Bronchial epithelial cell (primary cell): ENCODE data around the gene PTPN7. TPM values are rescaled to one million over a fixed set of nuclear protein-coding genes. Genes with fewer than 3 reads are reported as not detected.

Experiments
- DNase-seq: peaks from one replicate; pipeline ENCODE4 v3.0.0-alpha.2; 2010; ENCODE audit warnings: low read depth
- FAIRE-seq: peaks from 2 replicates; lab custom pipeline; 2011; peaks lifted over from hg19 to GRCh38; lab: Jason Lieb, UNC
- H3K27me3 ChIP-seq: 2 replicates; pipeline ENCODE4 v1.5.1; 2011; ENCODE audit warnings: low read length; ENCODE audit not compliant: control insufficient read depth, insufficient read depth
- H3K36me3 ChIP-seq: 2 replicates; pipeline ENCODE4 v1.5.1; 2011; ENCODE audit warnings: low read length; ENCODE audit not compliant: control insufficient read depth, insufficient read depth
- H3K4me3 ChIP-seq: 2 replicates; pipeline ENCODE4 v1.5.1; 2011; ENCODE audit warnings: mild to moderate bottlenecking, low read depth, low read length, control low read depth
- total RNA-seq: library from RNA; depleted of rRNA; stranded (reverse); fragments of >200 nt; gene quantifications from 2 replicates; pipeline ENCODE4 v1.2.1, GENCODE V29; 2014
- TF ChIP-seq, protein P1 (sequence below): IDR thresholded peaks from 2 replicates; pipeline ENCODE4 v1.5.1; 2011; ENCODE audit warnings: mild to moderate bottlenecking, moderate library complexity, low read length, control low read depth, inconsistent platforms; ENCODE audit not compliant: insufficient read depth, severe bottlenecking

Gene PTPN7
- total RNA-seq, 1 donor from 2014 or later: not detected

DNA sequence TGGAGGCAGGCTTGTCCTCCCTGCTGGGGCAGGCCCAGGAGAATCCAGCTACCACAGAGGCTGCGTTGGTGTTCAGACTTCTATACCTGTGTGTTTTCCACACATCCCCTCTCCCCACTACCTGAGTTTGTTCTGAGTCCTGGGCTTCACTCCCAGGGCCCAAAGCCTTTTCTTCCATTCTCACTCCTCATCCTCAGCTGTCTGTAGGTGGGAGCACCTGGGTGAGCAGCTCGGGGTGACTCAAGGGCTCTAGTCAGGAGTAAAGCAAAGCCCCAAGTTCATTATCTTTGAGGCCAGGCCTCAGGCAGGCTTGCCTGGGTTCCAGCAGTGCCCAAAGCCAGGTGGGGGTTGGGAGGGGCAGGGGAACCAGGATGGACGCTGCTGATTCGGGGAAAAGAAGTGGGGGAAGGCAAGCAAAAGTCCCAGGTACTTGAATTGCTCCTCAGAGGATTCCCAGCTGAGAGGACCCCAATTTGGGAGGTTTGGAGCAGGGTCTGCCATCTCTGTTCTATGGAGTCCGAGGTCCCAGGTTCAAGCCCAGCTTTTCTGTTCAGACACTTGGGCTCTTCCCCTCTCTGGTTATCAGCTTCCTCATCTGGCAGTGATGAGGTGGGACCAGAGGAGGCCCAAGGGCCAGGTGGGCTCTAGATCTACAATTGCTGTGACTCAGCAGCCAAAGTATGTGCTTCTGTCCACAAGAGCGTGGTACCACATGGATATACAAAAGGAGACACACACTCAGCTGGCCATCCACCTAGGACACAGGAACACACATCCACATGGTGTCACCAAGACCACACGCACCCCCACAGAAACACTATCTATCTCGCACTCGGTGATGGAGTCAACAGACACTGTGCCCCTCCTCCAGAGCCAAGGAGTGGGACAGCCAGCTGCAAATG is 5.8 kb upstream of the PTPN7 start:
- Histone ChIP-seq H3K36me3 (no peaks in the 10 kb centered on the region), H3K27me3 (peaks cover 5% of the 10 kb centered on the region), H3K4me3 (no peak overlapping the region)
- FAIRE-seq (no peak), DNase-seq (no peak)
- TF ChIP-seq, protein P1, sequence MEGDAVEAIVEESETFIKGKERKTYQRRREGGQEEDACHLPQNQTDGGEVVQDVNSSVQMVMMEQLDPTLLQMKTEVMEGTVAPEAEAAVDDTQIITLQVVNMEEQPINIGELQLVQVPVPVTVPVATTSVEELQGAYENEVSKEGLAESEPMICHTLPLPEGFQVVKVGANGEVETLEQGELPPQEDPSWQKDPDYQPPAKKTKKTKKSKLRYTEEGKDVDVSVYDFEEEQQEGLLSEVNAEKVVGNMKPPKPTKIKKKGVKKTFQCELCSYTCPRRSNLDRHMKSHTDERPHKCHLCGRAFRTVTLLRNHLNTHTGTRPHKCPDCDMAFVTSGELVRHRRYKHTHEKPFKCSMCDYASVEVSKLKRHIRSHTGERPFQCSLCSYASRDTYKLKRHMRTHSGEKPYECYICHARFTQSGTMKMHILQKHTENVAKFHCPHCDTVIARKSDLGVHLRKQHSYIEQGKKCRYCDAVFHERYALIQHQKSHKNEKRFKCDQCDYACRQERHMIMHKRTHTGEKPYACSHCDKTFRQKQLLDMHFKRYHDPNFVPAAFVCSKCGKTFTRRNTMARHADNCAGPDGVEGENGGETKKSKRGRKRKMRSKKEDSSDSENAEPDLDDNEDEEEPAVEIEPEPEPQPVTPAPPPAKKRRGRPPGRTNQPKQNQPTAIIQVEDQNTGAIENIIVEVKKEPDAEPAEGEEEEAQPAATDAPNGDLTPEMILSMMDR: no peak

DNA sequence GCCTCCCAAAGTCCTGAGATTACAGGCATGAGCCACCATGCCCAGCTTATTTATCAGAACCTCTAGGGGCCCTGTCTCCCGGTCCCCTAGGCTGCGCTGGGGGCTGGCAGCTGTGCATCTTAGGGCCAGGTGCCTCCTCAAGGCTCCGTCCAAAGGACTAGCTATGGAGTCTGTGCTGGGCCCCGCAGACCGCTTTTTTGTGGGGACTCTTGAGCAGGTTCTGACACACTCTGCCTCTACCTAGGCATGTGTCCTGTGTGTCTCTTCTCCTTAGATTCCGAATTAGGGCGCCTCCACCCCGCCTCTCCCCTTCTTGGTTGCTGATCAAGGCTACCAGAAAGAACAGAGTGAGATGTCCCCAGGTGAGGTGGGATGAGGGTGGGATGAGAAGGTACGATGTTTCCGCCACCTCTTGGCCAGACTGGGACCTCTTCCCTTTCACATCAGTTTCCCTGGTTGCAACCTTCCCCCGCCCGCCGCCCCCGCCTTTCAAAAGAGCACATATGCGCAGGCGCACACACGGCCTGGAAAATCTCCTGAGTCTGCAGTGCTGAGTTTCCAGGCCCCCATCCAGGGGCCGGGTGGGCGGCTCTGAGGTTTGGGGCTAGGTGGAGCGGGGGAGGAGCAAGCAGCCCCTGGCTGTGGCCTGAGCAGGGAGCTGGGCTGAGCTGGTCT is 5.0 kb upstream of the PTPN7 start:
- Histone ChIP-seq H3K36me3 (no peaks in the 10 kb centered on the region), H3K27me3 (peaks cover 5% of the 10 kb centered on the region), H3K4me3 (no peak overlapping the region)
- no peak for FAIRE-seq
- TF ChIP-seq, protein P1: no peak
- DNase-seq: no peak

DNA sequence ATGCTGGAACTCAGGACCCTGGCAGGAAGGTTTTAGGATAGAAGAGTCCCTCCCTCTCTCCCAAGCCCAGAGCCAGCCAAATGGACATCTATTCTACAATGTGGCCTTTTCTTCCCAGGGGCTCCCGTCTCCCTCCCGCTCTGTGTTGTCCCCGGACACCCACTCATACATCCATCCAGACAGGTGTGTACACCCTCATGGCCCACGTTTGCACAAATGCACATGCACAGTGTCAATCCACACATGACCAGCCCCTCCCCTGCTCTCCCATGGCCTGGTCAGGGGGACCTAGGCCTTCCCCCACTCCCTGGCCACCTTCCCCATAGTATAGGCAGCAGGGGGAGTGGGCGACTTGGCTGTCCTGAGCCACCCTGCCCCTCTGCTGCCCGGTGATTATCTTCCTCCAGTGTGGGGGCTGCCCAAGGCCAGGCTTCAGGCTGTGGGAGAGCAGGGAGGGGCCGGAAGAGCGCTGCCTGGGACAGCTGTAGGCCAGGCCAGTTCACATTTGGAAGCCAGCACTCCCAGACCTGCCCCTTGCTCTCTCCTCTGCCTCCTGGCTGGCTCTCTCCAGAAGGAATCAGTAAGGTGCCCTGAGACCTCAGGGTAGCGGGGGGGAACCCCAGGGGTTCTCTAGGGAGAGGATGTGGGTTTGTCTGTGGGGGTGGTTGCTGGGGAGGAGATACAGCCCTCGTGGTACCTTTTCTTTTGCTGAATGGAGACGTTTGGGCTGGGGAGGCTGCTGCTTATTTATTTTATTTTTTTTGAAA is 4.1 kb upstream of the PTPN7 start:
- peaks cover 5% of the 10 kb centered on the region for H3K27me3 ChIP-seq
- no peaks in the 10 kb centered on the region for H3K36me3 ChIP-seq
- DNase-seq: no peak
- TF ChIP-seq, protein P1: no peak
- no peak for FAIRE-seq
- no peak overlapping the region for H3K4me3 ChIP-seq

DNA sequence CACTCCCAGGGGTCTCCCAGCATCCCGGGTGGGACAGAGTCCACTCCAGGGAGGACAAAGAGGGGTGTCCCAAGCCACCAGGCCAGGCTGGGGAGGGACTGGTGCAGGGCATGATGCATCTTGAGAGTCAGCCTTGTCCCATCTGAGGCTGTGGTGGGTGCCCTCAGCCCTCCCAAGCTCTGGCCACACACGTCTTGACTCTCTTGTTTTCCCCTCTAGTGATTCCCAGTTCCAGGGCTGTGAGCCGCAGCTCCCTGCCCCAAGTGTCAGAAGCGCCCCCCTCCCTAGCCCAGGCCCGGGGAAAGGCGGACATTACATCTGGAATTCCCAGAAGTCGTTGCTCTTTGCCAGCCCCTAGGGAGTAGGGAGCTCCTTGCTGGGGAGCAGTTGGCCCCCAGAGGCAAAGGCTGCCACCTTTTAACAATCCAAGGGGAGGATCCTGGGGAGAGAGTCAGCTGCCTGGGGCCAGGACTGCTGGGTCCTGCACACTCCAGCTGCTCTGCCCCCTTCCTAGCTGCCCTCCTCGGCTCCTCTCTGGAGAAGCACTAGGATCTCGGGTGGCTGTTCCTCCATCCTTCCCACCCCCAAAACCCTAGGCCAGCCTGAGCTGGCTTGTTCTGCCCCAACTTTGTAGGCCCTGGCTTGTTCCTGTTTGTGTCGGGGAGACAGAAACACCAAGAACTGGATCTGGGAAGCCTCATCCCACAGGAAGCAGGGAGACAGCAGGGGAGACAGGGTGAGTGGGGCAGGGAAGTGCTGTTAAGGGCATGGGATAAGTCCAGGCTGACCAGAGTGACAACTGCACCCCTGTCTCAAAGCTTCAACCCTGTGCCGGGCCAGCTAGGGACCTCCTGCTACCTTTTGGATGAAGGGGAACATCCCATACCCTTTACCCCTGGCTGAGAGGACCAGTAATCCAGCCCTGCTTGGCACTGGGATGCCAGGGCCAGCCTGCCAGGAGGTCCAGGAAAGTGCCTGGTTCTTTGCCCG is 3.2 kb upstream of the PTPN7 start:
- no peak overlapping the region for H3K4me3 ChIP-seq
- FAIRE-seq: no peak
- TF ChIP-seq, protein P1: no peak

More for the DNA sequence above, 3.2 kb upstream of the PTPN7 start:
- DNase-seq: no peak
- H3K27me3 ChIP-seq: peaks cover 5% of the 10 kb centered on the region
- H3K36me3 ChIP-seq: no peaks in the 10 kb centered on the region
